NCI-H187 treated with DMSO at 0.1 percent for 48 hours (cell line): ENCODE measurements around the gene ELP5.
"Not testable (repeated sequence)": the region's sequence is repeated elsewhere in the genome, so short reads cannot be mapped to it uniquely, and the experiment has no call there.

ENCODE experiments used
- DNase-seq: peaks from one replicate; lab custom pipeline; 2025; lab: John Stamatoyannopoulos, UW

Gene ELP5

DNA sequence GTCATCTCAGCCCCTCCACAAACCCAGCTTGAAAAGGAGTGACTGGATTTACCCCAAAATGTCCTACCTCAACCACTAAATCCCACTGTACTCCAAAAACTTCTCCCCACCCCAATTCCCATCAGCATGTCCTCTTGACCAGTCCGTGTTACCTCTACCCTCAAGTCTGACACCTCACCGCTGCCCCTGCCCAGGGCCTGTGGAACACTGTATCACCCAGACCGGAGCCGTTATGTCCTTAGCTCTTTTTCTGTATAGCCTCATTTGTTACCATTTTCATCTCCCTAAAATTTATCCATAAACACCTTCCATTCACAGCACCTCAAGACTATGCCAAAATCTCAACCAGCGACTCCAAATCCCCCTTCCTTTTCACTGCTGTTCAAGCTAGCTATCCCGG, 15.2 kb upstream of the ELP5 start:
- DNase-seq = no peak

DNA sequence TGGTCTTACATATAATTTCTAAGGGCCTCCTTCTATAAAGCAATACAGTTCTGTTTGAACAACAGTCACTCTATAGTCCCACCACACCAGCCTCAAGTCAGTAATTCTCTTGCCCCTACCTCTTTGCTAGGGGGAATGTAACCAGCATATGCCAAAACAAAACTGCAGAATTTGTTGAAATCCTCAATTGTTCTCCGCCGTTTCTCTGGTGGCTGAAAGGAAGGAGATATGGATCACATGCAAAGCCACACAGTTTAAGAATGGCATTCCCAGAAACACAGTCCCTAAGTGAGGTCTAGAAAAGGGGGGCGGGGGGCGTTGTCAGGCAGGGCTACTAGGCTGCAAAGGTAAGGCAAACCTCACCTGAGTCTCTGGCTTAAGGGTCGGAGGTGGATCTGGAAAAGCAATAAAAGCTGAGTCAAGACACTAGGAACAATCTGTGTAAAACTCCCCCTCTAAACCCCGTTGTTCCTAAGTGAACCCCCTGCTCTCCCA, 14.7 kb upstream of the ELP5 start:
- DNase-seq = no peak

DNA sequence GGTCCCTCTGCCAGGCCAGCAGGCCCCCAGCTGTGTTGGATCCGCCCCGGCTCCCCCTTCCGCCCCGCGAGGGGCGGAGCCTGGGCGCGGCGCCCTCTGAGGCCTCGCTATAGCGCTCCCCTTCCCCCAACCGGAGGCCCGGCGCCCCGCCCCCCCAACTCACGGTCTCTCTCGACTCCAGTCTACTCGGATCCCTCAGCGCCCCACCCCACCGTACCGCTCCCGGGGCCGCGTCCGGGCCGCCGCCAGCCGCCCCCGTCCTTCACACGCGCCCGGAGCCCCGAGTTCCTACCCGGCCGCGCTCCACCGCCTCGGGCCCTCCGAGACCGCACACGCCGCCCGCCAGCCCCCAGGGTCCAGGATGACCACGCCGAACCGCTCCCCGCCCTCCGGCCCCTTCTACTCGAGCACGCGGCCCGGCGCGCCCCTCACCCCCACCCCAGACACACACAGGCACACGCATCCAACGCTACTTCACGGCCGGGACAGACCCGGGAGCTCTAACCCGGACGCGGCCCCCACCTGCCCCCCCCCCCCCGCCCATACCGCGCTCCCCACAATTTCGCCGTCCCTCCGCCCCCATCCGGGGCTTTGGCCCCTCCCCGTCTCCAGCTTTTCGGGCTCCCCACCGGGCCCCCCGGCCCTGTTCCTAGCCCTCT, 14.1 kb upstream of the ELP5 start:
- no peak for DNase-seq

DNA sequence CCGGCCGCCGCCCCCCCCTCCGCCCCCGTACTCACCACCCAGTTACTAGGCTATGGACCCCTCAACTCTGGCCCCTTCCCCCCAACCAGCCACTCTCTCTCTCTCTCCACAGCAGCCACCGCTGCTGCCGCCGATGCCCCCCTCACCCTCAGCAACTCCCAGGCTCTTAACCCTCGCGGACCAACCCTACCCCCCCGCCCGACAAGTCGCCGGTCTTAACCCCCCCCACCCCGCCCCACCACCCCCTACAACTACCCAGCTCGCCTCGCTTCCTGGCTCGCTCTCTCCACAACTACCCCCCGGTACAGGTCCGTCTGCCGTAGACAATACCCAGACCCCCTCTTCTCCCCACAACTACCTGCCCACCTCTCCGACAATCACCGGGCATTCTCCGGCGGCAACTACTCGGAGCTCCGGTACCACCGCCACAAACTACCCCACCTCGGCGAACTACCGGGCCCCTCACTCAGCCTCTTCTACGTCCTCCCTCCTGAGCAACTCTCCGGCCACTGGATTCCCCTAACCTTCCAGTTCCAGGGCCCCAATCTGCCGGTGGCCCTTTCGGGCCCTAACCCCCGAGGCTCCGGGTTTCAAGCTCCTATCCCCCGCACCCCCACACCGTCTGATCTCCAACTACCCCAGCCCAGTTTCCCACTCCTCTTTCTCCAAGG, 13.5 kb upstream of the ELP5 start:
- DNase-seq = no peak

DNA sequence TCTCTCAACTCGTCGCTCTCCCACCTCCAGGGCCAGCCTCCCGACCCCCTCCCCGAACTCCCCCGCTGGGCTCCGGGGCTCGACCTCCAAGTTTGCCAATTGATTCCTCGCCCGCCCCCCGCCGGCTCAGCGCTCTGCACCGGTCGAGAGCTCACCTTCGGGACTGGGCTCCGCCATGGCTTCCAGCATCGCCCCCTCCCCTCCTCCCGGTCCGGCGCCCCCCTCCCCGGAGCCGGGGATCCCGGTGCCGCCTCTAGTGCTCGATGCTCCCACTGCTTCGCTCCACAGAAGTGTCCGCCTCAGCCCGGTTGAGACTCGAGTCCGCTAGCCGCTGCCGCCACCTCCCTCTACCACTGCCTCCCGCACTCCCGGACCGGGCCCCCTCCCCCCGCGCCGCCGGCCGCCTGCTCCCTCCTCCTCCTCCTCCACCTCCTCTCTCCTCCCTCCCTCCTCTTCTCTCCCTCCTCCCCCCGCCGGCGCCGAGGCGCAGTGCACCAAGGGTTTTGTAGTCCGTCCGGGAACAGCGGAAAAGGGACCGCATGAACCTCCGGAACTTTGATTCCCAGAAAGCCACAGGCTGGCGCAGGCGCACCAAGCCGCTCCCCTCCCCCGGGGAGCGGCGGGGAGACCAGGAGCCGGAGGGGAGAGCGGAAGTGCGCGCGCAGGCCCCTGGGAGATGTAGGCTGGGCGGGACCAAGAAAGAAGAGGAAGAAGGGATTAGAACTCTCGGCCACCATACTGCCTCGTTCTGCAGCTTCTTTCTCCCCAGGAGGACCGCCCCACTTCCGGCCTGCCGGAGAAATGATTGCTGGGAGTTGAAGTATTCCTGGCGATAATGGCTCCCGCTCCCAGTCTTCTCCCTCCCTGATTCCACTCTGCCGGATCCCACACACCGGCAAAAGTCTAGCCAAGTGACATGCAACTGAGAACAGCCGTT, 12.7 kb upstream of the ELP5 start, which contains the start of gene PHF23:
Gene PHF23, minus strand, starts transcription at position 367 of the 937 bp plus-strand sequence. Its CDS starts 178 bp downstream, at position 189.
- peak; percentile 93 for DNase-seq

DNA sequence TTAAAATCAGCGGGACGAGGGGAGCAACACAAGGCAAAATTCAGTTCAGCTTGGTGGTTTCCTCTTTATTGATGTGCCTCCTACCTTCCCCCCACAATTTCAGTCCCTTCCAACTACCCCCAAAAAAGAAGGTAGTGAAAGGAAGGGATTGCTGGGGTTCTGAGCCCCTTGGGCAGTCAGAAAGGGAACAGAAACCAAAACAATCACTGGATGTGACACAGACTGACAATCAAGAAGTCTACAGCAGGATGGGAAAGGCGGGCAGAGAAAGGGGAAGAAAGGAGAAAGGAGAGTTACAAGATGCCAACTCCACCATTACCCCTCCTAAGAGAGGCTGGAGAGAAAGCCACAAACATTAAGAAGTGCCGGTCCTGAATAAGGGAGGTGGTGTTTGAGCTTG, 11.6 kb upstream of the ELP5 start:
- no peak for DNase-seq

DNA sequence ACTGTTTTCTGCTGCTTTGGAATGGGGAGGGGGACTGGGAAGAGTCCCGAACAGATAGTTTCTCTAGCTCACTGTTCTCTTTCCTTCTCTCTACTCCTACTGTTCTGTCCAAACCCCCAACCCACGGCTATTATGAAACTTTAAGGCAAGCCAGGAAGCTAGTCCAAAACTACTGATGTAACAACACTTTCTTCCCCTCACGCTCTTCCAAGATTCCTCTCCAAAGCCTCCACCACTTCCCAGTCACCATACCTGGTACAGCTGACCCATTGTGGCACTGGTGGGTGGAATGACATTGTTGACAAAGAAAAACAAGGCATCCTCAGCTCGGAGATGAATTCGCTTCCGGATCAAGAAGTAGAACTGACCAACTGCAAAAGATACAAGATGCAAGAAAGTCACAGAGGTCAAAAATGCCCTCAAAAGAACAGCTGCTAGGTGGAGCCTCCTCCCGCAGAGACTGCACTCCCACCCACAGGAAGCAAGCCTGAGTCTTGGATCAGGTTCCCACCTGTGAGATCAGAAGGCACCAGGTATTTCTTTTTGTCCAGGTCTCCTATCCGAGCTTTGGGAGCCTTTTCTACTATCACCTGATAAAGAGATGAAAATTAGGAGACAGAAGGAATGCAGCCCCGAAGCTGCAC, 10.8 kb upstream of the ELP5 start:
- DNase-seq = no peak

DNA sequence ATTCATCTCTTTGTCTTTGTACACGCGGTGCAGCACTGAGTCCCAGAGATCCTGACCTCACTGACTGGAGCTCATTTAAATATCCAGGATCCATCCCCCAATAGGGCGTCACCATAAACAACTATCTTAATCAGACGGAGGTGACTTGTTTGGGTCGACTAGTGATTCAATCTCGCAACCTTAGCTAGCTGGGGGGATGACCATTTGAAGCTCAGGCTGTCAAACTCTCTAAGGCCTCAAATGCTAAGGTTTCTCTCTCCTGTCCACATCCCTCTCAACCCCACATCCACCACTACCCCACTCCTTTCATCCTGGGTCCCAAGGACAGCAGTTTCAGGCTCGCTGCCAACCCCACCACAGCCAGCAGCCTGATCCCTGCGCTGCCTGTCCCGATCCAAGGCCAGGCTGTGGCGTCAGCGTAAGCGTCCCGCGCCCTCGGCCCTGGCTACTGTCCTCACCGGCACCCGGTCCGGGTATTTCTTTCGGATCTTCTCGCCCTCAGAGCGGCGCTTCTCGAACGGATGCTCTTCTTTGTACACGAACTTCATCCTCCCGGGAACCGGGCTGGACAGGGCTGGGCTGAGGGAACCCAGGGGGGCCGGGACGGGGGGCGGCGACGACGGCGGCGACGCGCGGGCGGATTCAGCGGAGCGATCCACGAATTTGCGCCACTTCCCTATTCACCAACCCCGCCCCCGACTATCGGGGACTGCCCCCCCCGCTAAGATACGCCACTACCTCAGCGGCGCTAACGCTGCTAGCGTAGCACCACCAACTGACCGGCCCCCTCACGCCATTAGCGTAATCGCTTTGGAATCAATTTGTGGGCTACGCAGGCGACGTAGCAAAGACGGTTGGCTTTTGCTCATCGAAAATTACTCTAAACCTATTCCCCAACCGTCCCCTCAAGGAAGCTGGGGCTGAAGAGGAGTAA, 10.0 kb upstream of the ELP5 start, which contains the start of gene GABARAP:
Gene GABARAP, minus strand, starts transcription at position 667 of the 934 bp plus-strand sequence. Its CDS starts 119 bp downstream, at position 548.
- DNase-seq = no peak

DNA sequence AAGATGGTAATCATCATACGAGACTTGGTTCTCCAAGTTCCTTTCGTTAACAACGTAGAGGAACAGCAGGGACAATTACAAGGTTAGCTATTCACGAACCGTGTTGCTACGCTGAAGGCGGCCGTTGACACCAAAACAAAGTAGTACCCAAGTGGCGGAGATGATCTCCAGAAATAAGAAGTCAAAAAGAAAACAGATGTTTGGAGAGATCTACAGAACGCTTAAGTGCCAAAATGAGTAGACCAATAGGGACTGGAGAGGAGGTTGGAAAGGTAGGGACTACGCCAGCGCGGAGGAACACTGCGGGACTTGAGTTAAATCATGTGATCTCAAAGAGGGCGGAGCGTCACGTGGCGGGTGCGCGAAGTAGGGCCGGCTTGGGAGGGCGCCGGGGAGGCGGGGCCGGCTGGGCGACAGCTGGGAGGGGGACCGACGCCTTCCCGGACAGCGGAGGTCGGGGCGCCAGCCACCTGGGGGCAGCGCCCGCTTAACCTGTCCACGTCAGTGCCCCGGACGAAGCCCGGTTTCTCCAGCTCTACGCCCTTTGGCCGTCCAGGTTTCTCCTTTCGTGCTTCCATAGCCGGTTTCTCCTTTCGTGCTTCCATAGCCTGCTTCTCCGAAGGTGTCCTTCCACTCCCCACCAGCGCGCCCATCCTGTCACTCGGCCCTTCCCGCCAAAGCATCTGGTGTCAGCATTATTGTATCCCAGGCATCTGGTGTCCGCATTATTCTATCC, 9.1 kb upstream of the ELP5 start:
- no peak for DNase-seq

DNA sequence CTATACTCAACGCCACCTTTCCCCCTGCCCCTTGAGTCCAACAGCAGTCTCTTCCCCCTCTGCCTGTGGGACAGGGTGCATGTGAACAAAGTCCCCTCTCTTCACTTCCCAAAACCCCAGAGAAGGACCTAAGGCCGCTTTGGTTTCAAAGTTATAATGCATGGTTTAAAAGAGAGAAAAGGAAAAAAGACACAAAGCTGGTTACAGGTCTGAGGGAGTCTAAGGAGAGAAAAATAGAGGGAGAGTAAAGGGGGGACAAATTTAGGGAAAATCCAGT, 8.6 kb upstream of the ELP5 start:
- DNase-seq = no peak

DNA sequence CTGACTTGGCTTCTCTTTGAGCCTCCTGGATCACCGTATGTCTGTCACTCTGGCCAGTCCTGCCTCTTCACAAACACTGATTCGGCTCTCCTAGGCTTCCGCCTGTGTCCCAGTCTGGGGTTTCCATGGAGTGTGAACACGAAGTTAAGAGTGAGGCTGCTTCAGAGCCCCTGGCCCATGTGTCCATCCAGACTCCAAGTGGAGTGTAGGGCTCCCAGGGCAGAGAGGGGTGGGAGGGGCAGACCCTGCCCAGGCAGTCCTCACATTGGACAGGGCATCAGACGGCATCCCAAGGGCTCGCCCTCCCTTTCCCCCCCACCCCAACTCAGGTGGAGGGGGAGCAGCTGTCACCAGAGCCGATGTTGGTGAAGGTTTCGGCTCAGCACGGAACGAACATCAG, 8.2 kb upstream of the ELP5 start:
- not testable (repeated sequence) for DNase-seq

DNA sequence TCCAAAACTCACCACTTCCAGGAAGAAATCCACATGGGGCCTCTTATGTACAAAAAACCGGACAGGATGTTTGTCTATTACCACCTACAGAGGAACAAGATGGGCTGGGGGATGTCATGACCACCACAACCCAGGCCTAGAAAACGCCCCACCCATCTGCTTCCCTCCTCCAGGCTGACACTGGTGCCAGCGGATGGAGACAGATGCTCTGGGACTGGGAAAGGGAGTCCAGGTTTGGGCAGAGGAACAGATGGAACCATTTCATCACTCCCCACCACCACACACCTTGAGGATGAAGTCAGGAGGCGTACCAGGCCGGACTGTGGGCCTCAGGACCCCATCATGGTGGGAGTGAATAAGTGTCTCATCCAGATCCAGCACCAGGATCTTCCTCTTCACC, 5.2 kb upstream of the ELP5 start:
- DNase-seq = no peak

DNA sequence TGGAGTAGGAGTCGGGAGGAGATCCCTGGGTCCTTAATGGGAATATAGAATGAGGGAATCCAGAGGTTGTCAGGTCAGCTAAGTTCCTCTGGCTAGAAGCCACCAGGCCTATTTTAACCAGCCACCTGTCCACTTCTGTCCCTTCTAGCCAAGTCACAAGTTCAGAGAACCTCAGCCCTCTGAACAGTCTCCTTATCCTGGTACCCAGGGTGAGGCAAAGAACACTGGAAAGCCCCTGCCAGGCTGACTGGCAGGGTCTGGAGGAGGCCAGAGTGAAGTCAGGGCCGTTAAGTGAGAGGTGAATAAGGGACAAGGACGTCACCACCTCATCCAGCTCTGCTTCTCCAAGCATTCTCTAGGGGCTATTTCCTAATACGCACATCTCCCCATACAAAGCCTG, 3.2 kb upstream of the ELP5 start:
- no peak for DNase-seq

DNA sequence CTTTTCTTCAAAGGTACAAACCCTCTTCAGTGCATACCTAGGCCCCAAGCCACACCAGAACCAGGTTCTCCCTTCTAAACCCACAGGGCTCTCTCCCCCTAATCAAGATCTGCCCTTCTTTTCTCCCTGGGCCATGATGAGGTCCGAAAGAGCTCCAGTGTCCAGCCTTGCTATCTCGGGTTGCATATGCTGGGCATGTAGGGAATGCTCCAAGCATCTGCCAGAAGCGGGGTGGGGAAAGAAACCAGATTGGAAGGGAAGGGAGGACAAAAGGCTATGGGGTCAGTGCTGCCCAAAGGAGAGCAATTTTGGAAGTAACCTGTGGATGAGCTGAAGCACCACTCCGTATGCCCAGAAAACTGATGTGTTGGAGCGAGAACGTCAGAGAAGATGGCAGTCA, 2.8 kb upstream of the ELP5 start:
- DNase-seq = no peak

DNA sequence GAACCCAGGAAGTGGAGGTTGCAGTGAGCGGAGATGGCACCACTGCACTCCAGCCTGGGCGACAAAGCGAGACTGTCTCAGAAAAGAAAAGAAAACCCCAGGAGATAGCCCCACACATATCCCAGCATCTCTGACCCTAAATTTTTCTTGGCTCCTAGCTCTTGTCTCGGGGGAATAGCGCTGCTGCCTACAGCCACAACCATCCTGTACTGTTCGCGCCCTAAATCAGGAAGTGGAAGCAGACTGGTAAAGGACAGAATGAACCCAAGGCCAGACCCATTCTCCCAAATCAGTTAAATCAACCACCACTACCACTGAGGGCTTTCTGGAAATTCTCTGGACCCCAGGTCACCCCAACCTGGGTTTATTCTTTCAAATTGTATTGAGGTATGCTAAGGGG, 2.2 kb upstream of the ELP5 start:
- DNase-seq = no peak

DNA sequence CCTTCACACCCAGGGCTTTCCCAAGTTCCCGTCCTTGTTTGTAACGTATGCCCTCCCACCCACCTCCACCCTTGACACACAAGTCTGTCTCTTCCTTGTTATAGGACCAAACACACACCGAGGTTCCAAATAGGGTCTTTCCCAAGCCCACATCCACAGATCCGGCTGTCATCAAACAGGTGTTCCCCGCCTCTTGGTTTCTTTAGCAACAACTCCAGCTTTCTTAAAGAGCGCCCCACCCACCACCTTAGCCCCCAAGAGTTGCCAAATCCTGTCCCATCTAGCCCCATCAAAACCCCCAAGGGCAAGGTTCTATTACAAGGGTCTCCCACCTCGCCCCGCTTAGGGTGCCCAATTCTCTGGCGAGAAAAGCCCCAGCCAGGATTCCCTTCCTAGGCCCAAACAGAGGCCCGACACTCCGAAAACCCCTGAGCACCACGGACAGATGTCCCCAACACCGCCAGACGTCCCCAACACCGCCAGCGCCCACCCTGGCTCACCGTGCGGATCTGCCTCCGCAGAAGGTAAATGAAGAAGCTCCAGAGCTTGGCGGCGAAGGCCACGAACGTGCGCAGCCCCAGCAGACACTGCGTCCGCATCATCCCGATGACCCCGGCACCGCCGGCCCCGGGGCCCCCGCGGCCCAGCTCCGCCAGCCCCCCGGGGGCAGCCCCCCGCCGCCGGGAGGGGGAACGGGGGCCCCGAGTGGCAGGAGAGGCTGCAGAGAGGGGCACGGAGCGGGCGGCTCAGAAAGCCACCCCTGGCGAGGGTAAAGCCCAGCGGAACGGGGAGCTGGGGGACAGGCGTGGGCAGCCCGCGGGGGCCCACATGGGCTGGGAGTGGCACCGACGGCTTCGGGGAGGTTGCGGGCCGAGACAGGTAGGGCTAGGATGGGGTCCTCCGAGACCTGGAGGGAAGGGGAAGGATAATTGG, 1.1 kb upstream of the ELP5 start:
- no peak for DNase-seq

DNA sequence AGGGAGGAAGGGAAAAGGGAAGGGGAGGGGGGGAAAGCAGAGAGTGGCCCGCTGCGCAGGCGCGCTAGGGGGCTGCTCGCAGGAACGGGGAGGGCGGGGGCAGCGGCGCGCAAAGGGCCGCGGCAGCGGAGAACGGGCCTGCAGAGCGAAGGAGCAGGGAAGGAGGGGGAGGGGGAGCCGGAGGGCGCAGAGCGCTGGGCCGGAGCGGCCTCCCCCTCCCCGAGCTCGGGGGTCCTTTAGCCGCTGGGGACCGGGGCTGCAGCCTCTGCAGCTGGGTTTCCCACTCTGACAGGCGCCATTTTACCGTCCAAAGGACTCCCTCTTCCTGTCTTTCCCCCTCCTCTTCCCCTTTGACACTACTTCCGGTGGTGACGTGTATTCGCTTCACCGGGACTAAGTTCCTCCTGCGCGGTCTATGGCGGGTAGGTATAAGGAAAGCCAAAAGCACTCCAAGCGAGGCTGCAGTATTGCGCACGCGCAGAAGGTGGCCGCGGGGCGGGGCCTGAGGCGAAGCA, 297 bp upstream of the ELP5 start, which contains the start of gene CTDNEP1:
Gene CTDNEP1, minus strand, starts transcription at position 74 of the 515 bp plus-strand sequence. CDS start 438 bp downstream, outside the sequence.
- peak; percentile 87 for DNase-seq

DNA sequence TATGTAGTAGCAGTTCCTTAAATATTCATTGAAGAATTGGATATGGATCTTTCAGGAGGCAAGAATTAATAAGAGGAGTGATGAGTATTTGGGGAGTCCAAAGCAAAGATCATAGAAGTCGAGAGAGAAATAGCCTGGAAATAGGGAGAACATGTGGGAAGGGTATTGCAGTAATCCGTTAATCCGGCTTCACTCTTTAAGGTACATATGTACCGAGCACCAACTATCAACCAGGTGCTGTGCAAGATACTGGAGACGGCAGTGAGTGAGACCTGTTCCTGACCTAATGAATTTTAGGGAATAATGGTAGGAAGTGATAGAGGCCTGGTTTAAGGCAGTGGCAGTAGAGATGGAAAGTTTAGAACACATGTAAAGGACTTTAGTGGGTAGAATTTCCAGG, 1.1 kb downstream of the ELP5 start:
- no peak for DNase-seq

DNA sequence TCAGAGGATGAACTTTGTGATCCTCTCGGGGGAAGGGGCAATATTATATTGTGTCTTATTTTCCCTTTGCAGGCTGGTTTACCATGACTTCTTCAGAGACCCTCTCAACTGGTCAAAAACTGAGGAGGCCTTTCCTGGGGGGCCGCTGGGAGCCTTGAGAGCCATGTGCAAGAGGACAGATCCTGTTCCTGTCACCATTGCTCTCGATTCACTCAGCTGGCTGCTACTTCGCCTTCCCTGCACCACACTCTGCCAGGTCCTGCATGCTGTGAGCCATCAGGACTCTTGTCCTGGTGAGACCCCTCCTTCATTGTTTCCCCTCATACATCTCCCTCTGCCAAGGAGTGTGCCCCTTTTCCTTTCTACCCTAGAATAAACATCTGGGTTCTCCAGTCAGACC, 2.5 kb downstream of the ELP5 start:
- no peak for DNase-seq
